SK-N-SH treated with all-trans-retinoic acid at 6 μM for 48 hours (cell line): ENCODE data around the gene ARHGAP24.

Source experiments
- GLIS3 ChIP-seq: fragments of 250-450 bp; sonication (Bioruptor Pico); IDR thresholded peaks from 2 replicates; pipeline ENCODE4 v1.5.0; 2020; ENCODE audit warnings: mild to moderate bottlenecking, moderate library complexity
- ZC3H10 ChIP-seq: fragments of 250-450 bp; sonication (Bioruptor Pico); IDR thresholded peaks from 2 replicates; pipeline ENCODE4 v1.5.1; 2021; ENCODE audit warnings: mild to moderate bottlenecking, moderate library complexity

GRCh38 chr4:85772470-85772869, 297.5 kb downstream of the ARHGAP24 start:
- 0 out of 2 replicates have a peak, but pooled peaks have one; percentile 9 for TF ChIP-seq ZC3H10 (CRISPR knock-in tag)
- TF ChIP-seq GLIS3 (CRISPR knock-in tag) = no peak
